Breast epithelium (tissue), 3 donors: ENCODE results near the gene MRGPRG.

Experiments used
- POLR2A ChIP-seq: fragments of 450-650 bp; IDR thresholded peaks from one replicate; pipeline ENCODE4 v1.6.1; 2016; ENCODE audit warnings: antibody characterized with exemption, mild to moderate bottlenecking, moderate library complexity
- POLR2AphosphoS5 ChIP-seq, 3 donors: sonication (generic); formaldehyde crosslinking; IDR thresholded peaks; one replicate each; pipeline ENCODE4 v1.6.1; 2017; ENCODE audit warnings: antibody characterized with exemption in 3 of 3
- TF ChIP-seq, protein P1 (sequence below), 3 donors: fragments of 450-650 bp; IDR thresholded peaks; one replicate each; pipeline ENCODE4 v1.5.1; 2016 to 2017; ENCODE audit warnings: antibody characterized with exemption in 3 of 3, mild to moderate bottlenecking in 3 of 3, moderate library complexity in 3 of 3

DNA sequence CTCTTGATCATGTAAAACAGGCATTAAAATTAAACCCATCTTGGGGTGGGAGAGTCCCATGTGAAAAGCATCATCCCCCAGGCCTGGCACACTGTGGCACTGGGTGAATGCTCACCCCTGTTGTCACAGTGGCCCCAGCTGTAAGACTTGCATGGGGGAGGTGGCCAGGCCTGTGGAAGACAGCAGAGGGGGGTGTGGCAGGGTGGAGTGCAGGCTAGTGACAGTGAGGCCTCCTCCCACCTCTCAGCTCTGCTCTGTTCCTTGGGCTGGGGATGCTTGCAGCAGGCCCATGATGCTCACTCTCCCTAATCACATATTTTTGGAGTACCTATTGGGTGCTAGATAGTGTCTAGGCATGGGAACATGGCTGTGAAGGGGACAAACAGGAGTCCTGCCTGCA lies 43.4 kb downstream of the MRGPRG start:
- no peak for TF ChIP-seq POLR2A
- TF ChIP-seq, protein P1, sequence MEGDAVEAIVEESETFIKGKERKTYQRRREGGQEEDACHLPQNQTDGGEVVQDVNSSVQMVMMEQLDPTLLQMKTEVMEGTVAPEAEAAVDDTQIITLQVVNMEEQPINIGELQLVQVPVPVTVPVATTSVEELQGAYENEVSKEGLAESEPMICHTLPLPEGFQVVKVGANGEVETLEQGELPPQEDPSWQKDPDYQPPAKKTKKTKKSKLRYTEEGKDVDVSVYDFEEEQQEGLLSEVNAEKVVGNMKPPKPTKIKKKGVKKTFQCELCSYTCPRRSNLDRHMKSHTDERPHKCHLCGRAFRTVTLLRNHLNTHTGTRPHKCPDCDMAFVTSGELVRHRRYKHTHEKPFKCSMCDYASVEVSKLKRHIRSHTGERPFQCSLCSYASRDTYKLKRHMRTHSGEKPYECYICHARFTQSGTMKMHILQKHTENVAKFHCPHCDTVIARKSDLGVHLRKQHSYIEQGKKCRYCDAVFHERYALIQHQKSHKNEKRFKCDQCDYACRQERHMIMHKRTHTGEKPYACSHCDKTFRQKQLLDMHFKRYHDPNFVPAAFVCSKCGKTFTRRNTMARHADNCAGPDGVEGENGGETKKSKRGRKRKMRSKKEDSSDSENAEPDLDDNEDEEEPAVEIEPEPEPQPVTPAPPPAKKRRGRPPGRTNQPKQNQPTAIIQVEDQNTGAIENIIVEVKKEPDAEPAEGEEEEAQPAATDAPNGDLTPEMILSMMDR (IDR thresholded peaks at IDR 0.05) = no peak
- no peak for TF ChIP-seq POLR2AphosphoS5 (IDR thresholded peaks at IDR 0.05)
